HAP-1 (cell line): ENCODE results near the gene GINS1.

ENCODE experiments used
- DNase-seq, 2 experiments: peaks; one replicate each; pipeline ENCODE4 v3.0.0-alpha.2; 2016 to 2020; ENCODE audit warnings: low spot score in 2 of 2
- H3K27me3 ChIP-seq: fragments of 250-450 bp; sonication (Bioruptor Pico); 2 replicates; pipeline ENCODE4 v1.5.1; 2020; ENCODE audit warnings: low read depth, mild to moderate bottlenecking, moderate library complexity
- H3K36me3 ChIP-seq: fragments of 250-450 bp; sonication (Bioruptor Pico); replicated peaks from 2 replicates; pipeline ENCODE4 v1.5.1; 2020; ENCODE audit warnings: mild to moderate bottlenecking
- H3K4me1 ChIP-seq: fragments of 250-450 bp; sonication (Bioruptor Pico); 2 replicates; pipeline ENCODE4 v1.5.1; 2020; ENCODE audit warnings: mild to moderate bottlenecking
- H3K4me3 ChIP-seq: fragments of 250-450 bp; sonication (Bioruptor Pico); 2 replicates; pipeline ENCODE4 v1.5.1; 2020; ENCODE audit warnings: mild to moderate bottlenecking, moderate library complexity
- H3K9me3 ChIP-seq: fragments of 250-450 bp; sonication (Bioruptor Pico); 2 replicates; pipeline ENCODE4 v1.5.1; 2020; ENCODE audit warnings: mild to moderate bottlenecking, moderate library complexity
- in situ Hi-C: fragments of 300-500 bp; cut with MboI; formaldehyde crosslinking; loops from 3 replicates; pipeline ENCODE4 v1.14.3; 2020; ENCODE audit warnings: low sequenced_read_pairs, inconsistent platforms, mixed read lengths

GINS1 gene

GRCh38 chr20:25447671-25448070, 40.2 kb downstream of the GINS1 start:
- in situ Hi-C loops = no loop called here
- H3K36me3 ChIP-seq = peaks cover 33% of the 10 kb centered on the region
- H3K4me3 ChIP-seq = no peak overlapping the region

GRCh38 chr20:25452333-25452732, 44.9 kb downstream of the GINS1 start:
- H3K4me3 ChIP-seq = no peak overlapping the region
- DNase-seq = no peak
- in situ Hi-C loops = no loop called here
- H3K27me3 ChIP-seq = no peaks in the 10 kb centered on the region; the same call in 1 of the 2 replicates
- no peaks in the 10 kb centered on the region for H3K9me3 ChIP-seq
- H3K4me1 ChIP-seq = peaks cover 5% of the 10 kb centered on the region
- H3K36me3 ChIP-seq = peaks cover 12% of the 10 kb centered on the region

More at GRCh38 chr20:25447671-25448070, 40.2 kb downstream of the GINS1 start:
- Histone ChIP-seq H3K27me3 (no peaks in the 10 kb centered on the region; the same call in 1 of the 2 replicates), H3K4me1 (no peaks in the 10 kb centered on the region), H3K9me3 (no peaks in the 10 kb centered on the region)
- no peak for DNase-seq

- no peak overlapping the region for H3K4me3 ChIP-seq
- in situ Hi-C loops = no loop called here
- H3K27me3 ChIP-seq = no peaks in the 10 kb centered on the region
- no peaks in the 10 kb centered on the region for H3K9me3 ChIP-seq
- peaks cover 5% of the 10 kb centered on the region for H3K36me3 ChIP-seq
- peak; percentile 59 to 76 for DNase-seq
- peaks cover 5% of the 10 kb centered on the region for H3K4me1 ChIP-seq
Measured at GRCh38 chr20:25453035-25453810, 45.8 kb downstream of the GINS1 start.

- Histone ChIP-seq H3K36me3 (no peaks in the 10 kb centered on the region; the same call in 1 of the 2 replicates), H3K4me1 (peaks cover 5% of the 10 kb centered on the region), H3K27me3 (no peaks in the 10 kb centered on the region), H3K4me3 (no peak overlapping the region), H3K9me3 (no peaks in the 10 kb centered on the region)
- no peak for DNase-seq
- in situ Hi-C loops = no loop called here
Measured at GRCh38 chr20:25454153-25454900, 46.9 kb downstream of the GINS1 start.

- Histone ChIP-seq H3K36me3 (no peaks in the 10 kb centered on the region; the same call in 1 of the 2 replicates), H3K4me3 (no peak overlapping the region), H3K27me3 (no peaks in the 10 kb centered on the region), H3K4me1 (peaks cover 5% of the 10 kb centered on the region), H3K9me3 (no peaks in the 10 kb centered on the region)
- DNase-seq = no peak
- in situ Hi-C loops = no loop called here
Measured at GRCh38 chr20:25457886-25458680, 50.6 kb downstream of the GINS1 start.

GRCh38 chr20:25459111-25459830, 51.8 kb downstream of the GINS1 start:
- H3K4me3 ChIP-seq = no peak overlapping the region
- no peak for DNase-seq
- no peaks in the 10 kb centered on the region; the same call in 1 of the 2 replicates for H3K36me3 ChIP-seq
- H3K27me3 ChIP-seq = no peaks in the 10 kb centered on the region
- in situ Hi-C loops = no loop called here
- no peaks in the 10 kb centered on the region for H3K9me3 ChIP-seq
- H3K4me1 ChIP-seq = no peaks in the 10 kb centered on the region

- Histone ChIP-seq H3K9me3 (no peaks in the 10 kb centered on the region), H3K4me1 (no peaks in the 10 kb centered on the region), H3K4me3 (no peak overlapping the region), H3K36me3 (no peaks in the 10 kb centered on the region), H3K27me3 (no peaks in the 10 kb centered on the region)
- in situ Hi-C loops = no loop called here
- DNase-seq = no peak
Measured at GRCh38 chr20:25459916-25460535, 52.6 kb downstream of the GINS1 start.

- no peak for DNase-seq
- H3K4me3 ChIP-seq = no peak overlapping the region
- no peaks in the 10 kb centered on the region for H3K36me3 ChIP-seq
- H3K4me1 ChIP-seq = no peaks in the 10 kb centered on the region
- H3K27me3 ChIP-seq = no peaks in the 10 kb centered on the region
- in situ Hi-C loops = no loop called here
- H3K9me3 ChIP-seq = no peaks in the 10 kb centered on the region
Measured at GRCh38 chr20:25460566-25461280, 53.2 kb downstream of the GINS1 start.

- Histone ChIP-seq H3K27me3 (no peaks in the 10 kb centered on the region), H3K9me3 (no peaks in the 10 kb centered on the region), H3K4me3 (no peak overlapping the region), H3K36me3 (no peaks in the 10 kb centered on the region), H3K4me1 (no peaks in the 10 kb centered on the region)
- no peak for DNase-seq
- in situ Hi-C loops = no loop called here
Measured at GRCh38 chr20:25461281-25461650, 53.8 kb downstream of the GINS1 start.

GRCh38 chr20:25461786-25462545, 54.5 kb downstream of the GINS1 start:
- Histone ChIP-seq H3K4me3 (no peak overlapping the region), H3K27me3 (no peaks in the 10 kb centered on the region), H3K36me3 (no peaks in the 10 kb centered on the region), H3K9me3 (no peaks in the 10 kb centered on the region), H3K4me1 (no peaks in the 10 kb centered on the region)
- in situ Hi-C loops = no loop called here
- DNase-seq = no peak

- H3K9me3 ChIP-seq = no peaks in the 10 kb centered on the region
- no peaks in the 10 kb centered on the region for H3K36me3 ChIP-seq
- in situ Hi-C loops = no loop called here
- H3K4me3 ChIP-seq = no peak overlapping the region
- DNase-seq = no peak
- H3K27me3 ChIP-seq = no peaks in the 10 kb centered on the region
- no peaks in the 10 kb centered on the region for H3K4me1 ChIP-seq
Measured at GRCh38 chr20:25464501-25465242, 57.2 kb downstream of the GINS1 start.
